ENCODE measurements around the gene TDRD1.

GRCh38 chr10:114172216-114172615 is 6.9 kb upstream of the TDRD1 start:
- TF ChIP-seq POLR2A (IDR thresholded peaks at IDR 0.05; ENCODE audit: low read depth, low read length) (no peak), TAF1 (IDR thresholded peaks at IDR 0.05; ENCODE audit: borderline replicate concordance, low read depth, low read length) (no peak), POLR2AphosphoS5 (IDR thresholded peaks at IDR 0.05; ENCODE audit: low read depth, low read length) (no peak)
